Spleen (tissue), 11 donors: Measurements from ENCODE around the gene RAD51C. TPM values are rescaled to one million over a fixed set of nuclear protein-coding genes. Genes with fewer than 3 reads are reported as not detected.

Experiments used
- DNase-seq: peaks from one replicate; pipeline ENCODE4 v3.0.0-alpha.2; 2020
- H3K27ac ChIP-seq, 8 donors: fragments of 200-600 bp; sonication (generic) in 7 of 8; 1 replicate in 4 of 8; 2 replicates in 4 of 8; pipeline versions ENCODE4 v1.5.0 to v1.8.0; 2016 to 2021; ENCODE audit warnings: inconsistent platforms in 4 of 8, mild to moderate bottlenecking in 4 of 8, moderate library complexity in 1 of 8
- H3K27me3 ChIP-seq, 7 donors: fragments of 200-600 bp; sonication (generic) in 6 of 7; replicated peaks in 1 of 7; 1 replicate in 4 of 7; 2 replicates in 3 of 7; pipeline versions ENCODE4 v1.5.0 to v1.8.0; 2016 to 2021; ENCODE audit warnings: inconsistent platforms in 3 of 7, mild to moderate bottlenecking in 1 of 7
- H3K36me3 ChIP-seq, 6 donors: fragments of 200-600 bp; sonication (generic) in 5 of 6; 1 replicate in 4 of 6; 2 replicates in 2 of 6; pipeline versions ENCODE4 v1.5.0 to v1.8.0; 2016 to 2021; ENCODE audit warnings: inconsistent platforms in 2 of 6
- H3K4me1 ChIP-seq, 6 donors: fragments of 200-600 bp; sonication (generic) in 5 of 6; 1 replicate in 3 of 6; 2 replicates in 3 of 6; pipeline versions ENCODE4 v1.5.0 to v1.8.0; 2016 to 2021; ENCODE audit warnings: inconsistent platforms in 3 of 6
- H3K4me3 ChIP-seq, 8 donors: fragments of 200-600 bp; sonication (generic) in 7 of 8; 1 replicate in 4 of 8; 2 replicates in 4 of 8; pipeline versions ENCODE4 v1.5.0 to v1.8.0; 2016 to 2021; ENCODE audit warnings: inconsistent platforms in 4 of 8, mild to moderate bottlenecking in 4 of 8, moderate library complexity in 2 of 8
- H3K9me3 ChIP-seq, 8 donors: fragments of 200-600 bp; sonication (generic) in 7 of 8; 1 replicate in 4 of 8; 2 replicates in 4 of 8; pipeline versions ENCODE4 v1.5.0 to v1.8.0; 2016 to 2021; ENCODE audit warnings: inconsistent platforms in 4 of 8
- CTCF ChIP-seq, 11 experiments: fragments of 200-600 bp in 7 of 11; fragments of 450-650 bp in 4 of 11; sonication (generic) in 4 of 11; IDR thresholded peaks in 8 of 11; conservative IDR thresholded peaks in 3 of 11; 1 replicate in 7 of 11; 2 replicates in 4 of 11; pipeline versions ENCODE4 v1.4.0 to v1.8.0; 2016 to 2021; ENCODE audit warnings: antibody characterized with exemption in 11 of 11, inconsistent platforms in 4 of 11, mild to moderate bottlenecking in 1 of 11
- POLR2A ChIP-seq, 3 donors: fragments of 450-650 bp; IDR thresholded peaks; one replicate each; pipeline ENCODE4 v1.5.1; 2017; ENCODE audit warnings: antibody characterized with exemption in 3 of 3, mild to moderate bottlenecking in 1 of 3
- POLR2AphosphoS5 ChIP-seq, 3 donors: sonication (generic); formaldehyde crosslinking; IDR thresholded peaks; one replicate each; pipeline ENCODE4 v1.5.1; 2017; ENCODE audit warnings: antibody characterized with exemption in 3 of 3
- WGBS, 5 donors: extraction: QIAGEN DNeasy Blood & Tissue Kit in 3 of 5; methylation state at CpG; one replicate each; pipeline versions ENCODE4 v1.1.5 to v1.1.7; 2013 to 2018; 5-methylcytosine and 5-hydroxymethylcytosine counted together
- intact Hi-C: fragments of 100-400 bp; cut with DNase I; formaldehyde crosslinking; loops from one replicate; pipeline ENCODE4 v1.15.0; 2023; ENCODE audit warnings: low total_unique reads
- polyA plus RNA-seq, 3 donors: library from polyadenylated mRNA; stranded (reverse); fragments of 200-250 nt; gene quantifications; one replicate each; pipeline ENCODE4 v1.2.1, GENCODE V29; 2013
- total RNA-seq, 7 donors: library from RNA; depleted of rRNA in 3 of 7; stranded (reverse); fragments of >200 nt in 3 of 7; fragmentation: NEBNext Ultra II Directional in 4 of 7; extraction: Animal tissue kit (Norgen Biotek cat#: 25700) in 4 of 7; gene quantifications; one replicate each; pipeline versions ENCODE4 v1.1.0 to v1.2.1, GENCODE V29; 2016 to 2021
- donor health status: healthy with polysubstance abuse.
- donor health status: DM: no; HTN: no; CAD: no; lungs with moderate emphysema.
- donor health status: DM: no; HTN: no; CAD: no.
- donor health status: Bipolar disorder and iron deficiency.
- donor health status: healthy.
- donor health status: DM: no; HTN: no; CAD: no.
- donor health status: DM: yes; HTN: yes; CAD: no.

RAD51C gene
- total and polyA plus RNA-seq, 10 donors, result 19.6 to 28.5 (median 23.5) TPM

GRCh38 chr17:58664302-58664701 is 28.1 kb upstream of the RAD51C start:
- TF ChIP-seq CTCF (IDR thresholded peaks at IDR 0.05 in 8 of 11, conservative IDR thresholded peaks at IDR 0.05 in 3 of 11), result no peak
- DNase-seq, result no peak
- H3K27me3 ChIP-seq, result peaks cover 0 to 5% (median 0%) of the 10 kb centered on the region in 7 donors
- intact Hi-C loops, result no loop called here
- no peak overlapping the region for H3K4me3 ChIP-seq
- no peaks in the 10 kb centered on the region for H3K36me3 ChIP-seq
- H3K27ac ChIP-seq, result no peak overlapping the region
- H3K4me1 ChIP-seq, result peaks cover 0 to 17% (median 3%) of the 10 kb centered on the region in 6 donors
- 77 to 93% (median 88%) methylated on average over 2 of the region's 2 CpGs for WGBS, 5 donors
- H3K9me3 ChIP-seq, result no peaks in the 10 kb centered on the region

GRCh38 chr17:58665946-58666857 is 26.2 kb upstream of the RAD51C start:
- TF ChIP-seq CTCF (IDR thresholded peaks at IDR 0.05 in 8 of 11, conservative IDR thresholded peaks at IDR 0.05 in 3 of 11) (no peak), POLR2AphosphoS5 (IDR thresholded peaks at IDR 0.05) (no peak), POLR2A (IDR thresholded peaks at IDR 0.05) (no peak)
- Histone ChIP-seq H3K27me3 (peaks cover 0 to 9% (median 0%) of the 10 kb centered on the region in 7 donors), H3K4me3 (peak overlapping the region in 4 of 8 donors; percentile 5 to 44 (median 10)), H3K36me3 (no peaks in the 10 kb centered on the region), H3K9me3 (no peaks in the 10 kb centered on the region), H3K4me1 (peaks cover 0 to 10% (median 3%) of the 10 kb centered on the region in 6 donors), H3K27ac (peak overlapping the region in 5 of 8 donors; percentile 1 to 70 (median 62))
- intact Hi-C loops, result no loop called here
- DNase-seq, result no peak
- WGBS, 5 donors, result 86 to 89% (median 88%) methylated on average over 25 of the region's 25 CpGs

GRCh38 chr17:58666858-58667267 is 25.5 kb upstream of the RAD51C start:
- WGBS, 5 donors, result 35 to 60% (median 42%) methylated on average over 19 of the region's 19 CpGs
- no peaks in the 10 kb centered on the region for H3K9me3 ChIP-seq
- peak overlapping the region in 5 of 8 donors; percentile 1 to 70 (median 62) for H3K27ac ChIP-seq
- intact Hi-C loops, result no loop called here
- peaks cover 0 to 10% (median 3%) of the 10 kb centered on the region in 6 donors for H3K4me1 ChIP-seq
- DNase-seq, result peak; percentile 80
- TF ChIP-seq POLR2AphosphoS5 (IDR thresholded peaks at IDR 0.05) (peak in 2 of 3 donors; percentile 34 to 52), CTCF (IDR thresholded peaks at IDR 0.05 in 8 of 11, conservative IDR thresholded peaks at IDR 0.05 in 3 of 11) (no peak), POLR2A (IDR thresholded peaks at IDR 0.05) (no peak)
- H3K27me3 ChIP-seq, result peaks cover 0 to 9% (median 0%) of the 10 kb centered on the region in 7 donors
- H3K36me3 ChIP-seq, result no peaks in the 10 kb centered on the region
- peak overlapping the region in 4 of 8 donors; percentile 5 to 44 (median 10) for H3K4me3 ChIP-seq

GRCh38 chr17:58667934-58668597 is 24.3 kb upstream of the RAD51C start:
- Histone ChIP-seq H3K27me3 (peaks cover 0 to 9% (median 0%) of the 10 kb centered on the region in 7 donors), H3K4me1 (peaks cover 0 to 10% (median 3%) of the 10 kb centered on the region in 6 donors), H3K27ac (no peak overlapping the region), H3K4me3 (no peak overlapping the region), H3K36me3 (no peaks in the 10 kb centered on the region), H3K9me3 (no peaks in the 10 kb centered on the region)
- no peak for DNase-seq
- intact Hi-C loops, result no loop called here
- no peak for TF ChIP-seq CTCF (IDR thresholded peaks at IDR 0.05 in 8 of 11, conservative IDR thresholded peaks at IDR 0.05 in 3 of 11)
- no peak for TF ChIP-seq POLR2A (IDR thresholded peaks at IDR 0.05)
- TF ChIP-seq POLR2AphosphoS5 (IDR thresholded peaks at IDR 0.05), result no peak
- 77 to 100% (median 95%) methylated on average over 1 of the region's 1 CpG for WGBS, 5 donors
